ENCODE measurements around the gene COL4A1.

The COL4A1 gene

DNA sequence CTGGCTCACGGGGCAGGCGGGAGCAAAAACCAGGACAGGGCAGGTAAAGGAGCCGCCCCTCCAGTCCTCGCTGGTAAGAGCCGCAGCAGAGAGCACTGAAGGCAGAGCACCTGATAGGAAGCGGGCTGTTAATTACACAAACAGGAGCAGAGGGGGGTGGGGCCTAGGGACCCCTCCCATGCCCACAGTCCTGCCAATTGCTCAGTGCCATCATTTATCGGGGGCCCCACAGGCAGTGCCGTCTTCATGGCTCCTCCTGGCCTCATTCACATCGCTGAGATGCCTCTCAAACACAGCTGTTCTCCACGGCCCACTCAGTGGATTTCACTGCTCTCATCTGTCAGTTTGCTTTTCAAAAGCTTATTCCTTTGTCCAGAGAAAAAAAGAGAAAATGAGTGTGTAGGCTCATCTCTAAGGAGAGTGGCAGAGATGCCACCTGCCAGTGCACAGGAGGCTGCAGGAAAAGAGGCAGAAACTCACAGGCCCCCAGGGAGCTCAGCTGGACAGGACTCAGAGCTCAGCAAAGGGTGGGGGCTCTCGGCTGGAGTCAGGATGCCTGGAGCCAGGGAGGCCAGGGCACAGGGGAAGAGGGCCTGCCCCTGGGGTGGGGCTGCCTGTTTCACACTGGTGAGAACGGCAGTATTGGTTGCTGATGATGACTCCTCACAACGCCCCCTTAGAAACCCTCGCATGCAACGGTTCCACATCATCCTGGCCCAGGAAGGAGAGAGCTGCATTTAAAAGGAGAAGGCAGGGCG is 174.6 kb downstream of the COL4A1 start:
- TF ChIP-seq, protein P1, sequence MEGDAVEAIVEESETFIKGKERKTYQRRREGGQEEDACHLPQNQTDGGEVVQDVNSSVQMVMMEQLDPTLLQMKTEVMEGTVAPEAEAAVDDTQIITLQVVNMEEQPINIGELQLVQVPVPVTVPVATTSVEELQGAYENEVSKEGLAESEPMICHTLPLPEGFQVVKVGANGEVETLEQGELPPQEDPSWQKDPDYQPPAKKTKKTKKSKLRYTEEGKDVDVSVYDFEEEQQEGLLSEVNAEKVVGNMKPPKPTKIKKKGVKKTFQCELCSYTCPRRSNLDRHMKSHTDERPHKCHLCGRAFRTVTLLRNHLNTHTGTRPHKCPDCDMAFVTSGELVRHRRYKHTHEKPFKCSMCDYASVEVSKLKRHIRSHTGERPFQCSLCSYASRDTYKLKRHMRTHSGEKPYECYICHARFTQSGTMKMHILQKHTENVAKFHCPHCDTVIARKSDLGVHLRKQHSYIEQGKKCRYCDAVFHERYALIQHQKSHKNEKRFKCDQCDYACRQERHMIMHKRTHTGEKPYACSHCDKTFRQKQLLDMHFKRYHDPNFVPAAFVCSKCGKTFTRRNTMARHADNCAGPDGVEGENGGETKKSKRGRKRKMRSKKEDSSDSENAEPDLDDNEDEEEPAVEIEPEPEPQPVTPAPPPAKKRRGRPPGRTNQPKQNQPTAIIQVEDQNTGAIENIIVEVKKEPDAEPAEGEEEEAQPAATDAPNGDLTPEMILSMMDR (IDR thresholded peaks at IDR 0.05; ENCODE audit: insufficient read depth, low read depth, low read length, missing control alignments) = no peak
- H3K4me3 ChIP-seq (ENCODE audit: low read depth, low read length) = no peak overlapping the region
- no peak for DNase-seq (ENCODE audit: low read depth)

DNA sequence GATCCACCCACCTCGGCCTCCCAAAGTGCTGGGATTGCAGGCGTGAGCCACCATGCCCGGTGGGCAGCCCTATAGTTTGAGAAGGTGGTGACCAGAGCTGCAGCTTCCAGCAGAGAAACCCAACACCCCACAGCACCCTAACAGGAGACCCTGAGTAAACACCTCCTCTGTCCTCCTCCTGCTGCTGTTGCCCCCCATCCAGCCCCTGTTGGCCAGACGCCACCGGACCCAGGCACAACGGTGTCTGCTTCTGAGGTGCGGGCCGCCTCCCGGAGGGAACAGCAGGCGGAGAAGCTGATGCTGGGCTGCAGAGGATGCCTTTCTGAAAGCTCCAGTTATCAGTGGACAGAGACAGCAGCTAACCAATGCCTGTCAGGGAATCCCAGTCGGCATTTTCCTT is 175.5 kb downstream of the COL4A1 start:
- DNase-seq (ENCODE audit: low read depth) = no peak

GRCh38 chr13:110130431-110130830 is 176.5 kb downstream of the COL4A1 start:
- DNase-seq (ENCODE audit: low read depth) = no peak
- TF ChIP-seq, protein P1 (IDR thresholded peaks at IDR 0.05; ENCODE audit: insufficient read depth, low read depth, low read length, missing control alignments) = no peak
- H3K4me3 ChIP-seq (ENCODE audit: low read depth, low read length) = no peak overlapping the region

More for the DNA sequence above, 175.5 kb downstream of the COL4A1 start:
- TF ChIP-seq, protein P1 (IDR thresholded peaks at IDR 0.05; ENCODE audit: insufficient read depth, low read depth, low read length, missing control alignments) = no peak
- H3K4me3 ChIP-seq (ENCODE audit: low read depth, low read length) = no peak overlapping the region

- DNase-seq (ENCODE audit: low read depth) = no peak
- TF ChIP-seq, protein P1 (IDR thresholded peaks at IDR 0.05; ENCODE audit: insufficient read depth, low read depth, low read length, missing control alignments) = no peak
- no peak overlapping the region for H3K4me3 ChIP-seq (ENCODE audit: low read depth, low read length)
These were observed 177.3 kb downstream of the COL4A1 start for GRCh38 chr13:110129539-110130186.

DNA sequence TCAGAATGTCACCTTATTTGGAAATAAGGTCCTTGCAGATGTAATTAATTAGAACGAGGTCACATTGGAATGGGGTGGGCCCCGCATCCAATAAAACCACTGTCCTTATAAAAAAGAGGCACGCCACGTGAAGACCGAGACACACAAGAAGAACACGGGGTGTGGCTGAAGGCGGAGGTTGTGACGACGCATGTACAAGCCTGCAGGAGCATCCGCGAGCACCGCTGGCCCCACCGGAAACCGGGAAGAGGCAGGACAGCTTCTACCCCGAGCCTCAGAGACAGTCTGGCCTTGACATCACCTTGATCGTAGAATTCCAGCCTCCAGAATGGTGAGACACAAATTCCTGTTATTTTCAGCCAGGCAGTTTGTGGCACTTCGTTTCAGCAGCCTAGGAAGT is 177.9 kb downstream of the COL4A1 start:
- H3K4me3 ChIP-seq (ENCODE audit: low read depth, low read length) = no peak overlapping the region

GRCh38 chr13:110128546-110128945 is 178.4 kb downstream of the COL4A1 start:
- DNase-seq (ENCODE audit: low read depth) = no peak
- H3K4me3 ChIP-seq (ENCODE audit: low read depth, low read length) = no peak overlapping the region
- TF ChIP-seq, protein P1 (IDR thresholded peaks at IDR 0.05; ENCODE audit: insufficient read depth, low read depth, low read length, missing control alignments) = no peak

More for the DNA sequence above, 177.9 kb downstream of the COL4A1 start:
- no peak for DNase-seq (ENCODE audit: low read depth)
- TF ChIP-seq, protein P1 (IDR thresholded peaks at IDR 0.05; ENCODE audit: insufficient read depth, low read depth, low read length, missing control alignments) = no peak
